Measurements from ENCODE around the gene GATAD1.

GRCh38 chr7:92422926-92423325 is 24.4 kb upstream of the GATAD1 start:
- TF ChIP-seq CTCF (IDR thresholded peaks at IDR 0.05; ENCODE audit: insufficient read depth, low read length, poor library complexity, severe bottlenecking) (no peak), EZH2phosphoT487 (conservative IDR thresholded peaks at IDR 0.05; ENCODE audit: low read length) (no peak)
